IMR-90 (cell line): ENCODE measurements around the gene RNF224. TPM values are rescaled to one million over a fixed set of nuclear protein-coding genes. Genes with fewer than 3 reads are reported as not detected.

Source experiments
- ATAC-seq: fragments of 200-7000 bp; cut with Tn5 transposase; 2 replicates; pipeline ENCODE4 v1.9.1; 2020; ENCODE audit warnings: low read depth, mild to moderate bottlenecking, moderate library complexity
- BruUV-seq: library from RNA; stranded (reverse); fragments of 400-500 nt; replicated peaks from 2 replicates; lab custom pipeline; 2021; lab: Mats Ljungman, UMichigan
- CTCF ChIA-PET: fragments of 300-600 bp; formaldehyde crosslinking; extraction: SDS; loops from one replicate; lab custom pipeline; 2021; ENCODE audit warnings: antibody characterized with exemption; lab: Yijun Ruan, JAX
- POLR2A ChIA-PET: fragments of 300-600 bp; sonication (Branson Sonifier 250); formaldehyde crosslinking; loops from one replicate; lab custom pipeline; 2022; ENCODE audit warnings: antibody characterized with exemption; ENCODE audit not compliant: unreplicated experiment; lab: Charles Lee
- DNase-seq: peaks from one replicate; pipeline ENCODE4 v3.0.0; 2013
- H2AFZ ChIP-seq: replicated peaks from 2 replicates; pipeline ENCODE3; 2013; ENCODE audit warnings: low read length, mild to moderate bottlenecking; ENCODE audit not compliant: poor library complexity
- H2AK5ac ChIP-seq: 2 replicates; pipeline ENCODE4 v1.6.1; 2013; ENCODE audit warnings: low read depth, low read length, inconsistent platforms
- H2AK9ac ChIP-seq: replicated peaks from 2 replicates; pipeline ENCODE3; 2013; ENCODE audit warnings: mild to moderate bottlenecking, low read depth, low read length, moderate library complexity; ENCODE audit not compliant: poor library complexity
- H2BK120ac ChIP-seq: 2 replicates; pipeline ENCODE4 v1.6.1; 2013; ENCODE audit warnings: low read depth, low read length, inconsistent platforms
- H2BK15ac ChIP-seq: 3 replicates; pipeline ENCODE4 v1.6.1; 2013; ENCODE audit warnings: low read depth, low read length, inconsistent platforms
- H2BK20ac ChIP-seq: 2 replicates; pipeline ENCODE4 v1.6.1; 2013; ENCODE audit warnings: low read depth, mild to moderate bottlenecking, inconsistent platforms, low read length, moderate library complexity
- H2BK5ac ChIP-seq: 2 replicates; pipeline ENCODE4 v1.6.1; 2013; ENCODE audit warnings: mild to moderate bottlenecking, low read depth, low read length, inconsistent platforms; ENCODE audit not compliant: poor library complexity, severe bottlenecking
- H3K14ac ChIP-seq: replicated peaks from 2 replicates; pipeline ENCODE4 v1.6.1; 2013; ENCODE audit warnings: low read depth, low read length, inconsistent platforms
- H3K18ac ChIP-seq: 2 replicates; pipeline ENCODE4 v1.6.1; 2013; ENCODE audit warnings: low read depth, low read length, control low read depth
- H3K23ac ChIP-seq: 2 replicates; pipeline ENCODE4 v1.6.1; 2013; ENCODE audit warnings: low read depth, low read length, inconsistent platforms
- H3K27ac ChIP-seq: 2 replicates; pipeline ENCODE4 v1.5.1; 2013; ENCODE audit warnings: mild to moderate bottlenecking, control low read depth, low read length; ENCODE audit not compliant: insufficient read depth
- H3K27me3 ChIP-seq: 2 replicates; pipeline ENCODE4 v1.6.1; 2013; ENCODE audit warnings: low read length; ENCODE audit not compliant: control insufficient read depth, insufficient read depth
- H3K36me3 ChIP-seq: 2 replicates; pipeline ENCODE4 v1.6.1; 2013; ENCODE audit warnings: low read length, mixed read lengths; ENCODE audit not compliant: control insufficient read depth, insufficient read depth
- H3K4ac ChIP-seq: 2 replicates; pipeline ENCODE4 v1.6.1; 2013; ENCODE audit warnings: low read depth, low read length, inconsistent platforms
- H3K4me1 ChIP-seq: 2 replicates; pipeline ENCODE4 v1.6.1; 2013; ENCODE audit warnings: low read length, mixed read lengths; ENCODE audit not compliant: control insufficient read depth, insufficient read depth
- H3K4me2 ChIP-seq: 2 replicates; pipeline ENCODE4 v1.6.1; 2013; ENCODE audit warnings: low read depth, mild to moderate bottlenecking, control low read depth, low read length, moderate library complexity
- H3K4me3 ChIP-seq: 2 replicates; pipeline ENCODE4 v1.5.1; 2013; ENCODE audit warnings: low read depth, mild to moderate bottlenecking, control low read depth, low read length, moderate library complexity; ENCODE audit not compliant: insufficient read depth
- H3K56ac ChIP-seq: 2 replicates; pipeline ENCODE4 v1.6.1; 2013; ENCODE audit warnings: low read length, inconsistent platforms; ENCODE audit not compliant: insufficient read depth; ENCODE audit errors: extremely low read depth
- H3K79me1 ChIP-seq, 2 experiments: 2 replicates each; pipeline ENCODE4 v1.6.1; 2013; ENCODE audit warnings: low read length in 2 of 2, inconsistent platforms in 1 of 2, low read depth in 1 of 2
- H3K9ac ChIP-seq: 2 replicates; pipeline ENCODE4 v1.6.1; 2013; ENCODE audit warnings: low read depth, low read length, control low read depth
- H3K9me1 ChIP-seq: 2 replicates; pipeline ENCODE4 v1.6.1; 2013; ENCODE audit warnings: low read length, inconsistent platforms; ENCODE audit not compliant: insufficient read depth
- H3K9me3 ChIP-seq: 2 replicates; pipeline ENCODE4 v1.6.1; 2013; ENCODE audit warnings: low read length; ENCODE audit not compliant: control insufficient read depth, insufficient read depth
- H4K20me1 ChIP-seq: 2 replicates; pipeline ENCODE4 v1.6.1; 2013; ENCODE audit warnings: low read length, inconsistent platforms; ENCODE audit not compliant: insufficient read depth
- H4K5ac ChIP-seq: 2 replicates; pipeline ENCODE4 v1.6.1; 2013; ENCODE audit warnings: mild to moderate bottlenecking, low read depth, low read length, control low read depth
- H4K8ac ChIP-seq, 2 experiments: 2 replicates each; pipeline ENCODE4 v1.6.1; 2013; ENCODE audit warnings: low read depth in 2 of 2, low read length in 2 of 2, control low read depth in 1 of 2, inconsistent platforms in 1 of 2
- H4K91ac ChIP-seq: 2 replicates; pipeline ENCODE4 v1.6.1; 2013; ENCODE audit warnings: low read depth, low read length, inconsistent platforms; ENCODE audit not compliant: insufficient read depth
- CHD1 ChIP-seq: IDR thresholded peaks from 2 replicates; pipeline ENCODE4 v1.6.1; 2012; ENCODE audit warnings: low read depth, low read length, improper control_type of control experiment
- FOS ChIP-seq: fragments of 150-350 bp; IDR thresholded peaks from 2 replicates; pipeline ENCODE4 v1.6.1; 2016; ENCODE audit warnings: low read depth, low read length
- MAZ ChIP-seq: IDR thresholded peaks from 2 replicates; pipeline ENCODE4 v1.6.1; 2012; ENCODE audit warnings: low read depth, mild to moderate bottlenecking, low read length, improper control_type of control experiment, moderate library complexity, borderline replicate concordance
- MXI1 ChIP-seq: IDR thresholded peaks from 2 replicates; pipeline ENCODE4 v1.6.1; 2012; ENCODE audit warnings: low read depth, mild to moderate bottlenecking, low read length, moderate library complexity, borderline replicate concordance
- NFE2L2 ChIP-seq: fragments of 150-350 bp; IDR thresholded peaks from 2 replicates; pipeline ENCODE4 v1.6.1; 2016; ENCODE audit warnings: low read depth, mild to moderate bottlenecking, low read length
- POLR2A ChIP-seq: IDR thresholded peaks from 2 replicates; pipeline ENCODE4 v1.6.1; 2012; ENCODE audit warnings: mild to moderate bottlenecking, low read depth, low read length
- RAD21 ChIP-seq: IDR thresholded peaks from 2 replicates; pipeline ENCODE4 v1.6.1; 2012; ENCODE audit warnings: low read length, improper control_type of control experiment
- RCOR1 ChIP-seq: IDR thresholded peaks from 2 replicates; pipeline ENCODE4 v1.6.1; 2012; ENCODE audit warnings: mild to moderate bottlenecking, low read length, improper control_type of control experiment; ENCODE audit not compliant: insufficient replicate concordance
- RFX5 ChIP-seq: IDR thresholded peaks from 2 replicates; pipeline ENCODE4 v1.8.0; 2012; ENCODE audit warnings: low read depth, mild to moderate bottlenecking, low read length, moderate library complexity
- SMC3 ChIP-seq: fragments of 150-350 bp; IDR thresholded peaks from 2 replicates; pipeline ENCODE4 v1.6.1; 2016; ENCODE audit warnings: low read depth, mild to moderate bottlenecking, antibody characterized with exemption, low read length, moderate library complexity
- USF2 ChIP-seq: fragments of 150-350 bp; IDR thresholded peaks from 2 replicates; pipeline ENCODE4 v1.6.1; 2017; ENCODE audit warnings: mild to moderate bottlenecking, antibody characterized with exemption, low read length, low read depth
- WGBS, 2 experiments: methylation state at CpG; one replicate each; pipeline versions ENCODE4 v1.1.5 to v1.1.7; 2013; ENCODE audit warnings: missing lambda C conversion rate in 2 of 2; ENCODE audit not compliant: insufficient read length in 1 of 2; ENCODE audit errors: extremely low coverage in 2 of 2; 5-methylcytosine and 5-hydroxymethylcytosine counted together
- dilution Hi-C: fragments of 300-500 bp; cut with HindIII; formaldehyde crosslinking; loops from one replicate; pipeline ENCODE4 v1.14.3; 2018; ENCODE audit warnings: low sequenced_read_pairs; ENCODE audit not compliant: unreplicated experiment
- in situ Hi-C: fragments of 300-500 bp; cut with MboI; formaldehyde crosslinking; loops from 3 replicates; pipeline ENCODE4 v1.14.3; 2019; ENCODE audit warnings: low sequenced_read_pairs, inconsistent platforms, mixed read lengths
- intact Hi-C: fragments of 100-400 bp; cut with micrococcal nuclease; formaldehyde crosslinking; loops from 2 replicates; pipeline ENCODE4 v1.10.0; 2022
- polyA plus RNA-seq, 3 experiments: library from polyadenylated mRNA; depleted of rRNA; stranded (reverse); fragments of >200 nt; gene quantifications; 2 replicates each; pipeline ENCODE4 v1.2.3, GENCODE V29; 2012; ENCODE audit warnings: low replicate concordance in 1 of 3
- total RNA-seq: library from RNA; depleted of rRNA; stranded (reverse); fragments of >200 nt; gene quantifications from 2 replicates; pipeline ENCODE4 v1.2.3, GENCODE V29; 2012

The RNF224 gene
- total and polyA plus RNA-seq, 2 of the 4 experiments (the other 2 are of a cell fraction) = not detected

- dilution Hi-C loops (no loop called here), intact Hi-C loops (no loop called here), in situ Hi-C loops (no loop called here)
- no TSS peak for BruUV-seq
- no peak overlapping the region for H2BK20ac ChIP-seq
- no peak overlapping the region for H3K56ac ChIP-seq
- H3K36me3 ChIP-seq = peaks cover 41% of the 10 kb centered on the region
- H2BK5ac ChIP-seq = no peak overlapping the region
- H2BK120ac ChIP-seq = no peak overlapping the region
- no peak overlapping the region for H3K4me2 ChIP-seq
- H4K8ac ChIP-seq = no peak overlapping the region
- H3K18ac ChIP-seq = no peak overlapping the region
- no peak for ATAC-seq
- H2AFZ ChIP-seq = no peak overlapping the region
- H3K4ac ChIP-seq = no peak overlapping the region
- no peak overlapping the region for H4K5ac ChIP-seq
- ChIA-PET CTCF (no interaction called here), POLR2A (no interaction called here)
- peaks cover 14% of the 10 kb centered on the region for H3K9me1 ChIP-seq
- H3K4me3 ChIP-seq = no peak overlapping the region
- WGBS, 2 experiments = 92% methylated on average over 30 of the region's 39 CpGs; no CpG with 5 or more reads in 1 of the 2 experiments
- H3K79me1 ChIP-seq = peaks cover 13 to 73% of the 10 kb centered on the region in 2 experiments
- H4K20me1 ChIP-seq = peaks cover 29% of the 10 kb centered on the region
- no peak for DNase-seq
- H3K4me1 ChIP-seq = peaks cover 21% of the 10 kb centered on the region
- no peaks in the 10 kb centered on the region for H3K9me3 ChIP-seq
- no peak overlapping the region for H4K91ac ChIP-seq
- H2AK5ac ChIP-seq = no peak overlapping the region
- H3K9ac ChIP-seq = no peak overlapping the region
- H3K23ac ChIP-seq = no peak overlapping the region
- no peak overlapping the region for H2BK15ac ChIP-seq
- H3K27me3 ChIP-seq = no peaks in the 10 kb centered on the region
- H2AK9ac ChIP-seq = no peak overlapping the region
- TF ChIP-seq POLR2A (no peak), NFE2L2 (no peak), FOS (no peak), USF2 (no peak), RAD21 (no peak), SMC3 (no peak), MAZ (no peak), RCOR1 (no peak), MXI1 (no peak), CHD1 (no peak), RFX5 (no peak)
- H3K27ac ChIP-seq = no peak overlapping the region
- no peak overlapping the region for H3K14ac ChIP-seq
Measured at GRCh38 chr9:137272241-137273094, 45.2 kb downstream of the RNF224 start.
